ENCODE results near the gene ATP2B3. TPM values are rescaled to one million over a fixed set of nuclear protein-coding genes. Genes with fewer than 3 reads are reported as not detected.

The ATP2B3 gene
- total and polyA plus RNA-seq, 2 of the 4 experiments (the other 2 are of a cell fraction), result under 0.01 to 0.03 TPM

DNA sequence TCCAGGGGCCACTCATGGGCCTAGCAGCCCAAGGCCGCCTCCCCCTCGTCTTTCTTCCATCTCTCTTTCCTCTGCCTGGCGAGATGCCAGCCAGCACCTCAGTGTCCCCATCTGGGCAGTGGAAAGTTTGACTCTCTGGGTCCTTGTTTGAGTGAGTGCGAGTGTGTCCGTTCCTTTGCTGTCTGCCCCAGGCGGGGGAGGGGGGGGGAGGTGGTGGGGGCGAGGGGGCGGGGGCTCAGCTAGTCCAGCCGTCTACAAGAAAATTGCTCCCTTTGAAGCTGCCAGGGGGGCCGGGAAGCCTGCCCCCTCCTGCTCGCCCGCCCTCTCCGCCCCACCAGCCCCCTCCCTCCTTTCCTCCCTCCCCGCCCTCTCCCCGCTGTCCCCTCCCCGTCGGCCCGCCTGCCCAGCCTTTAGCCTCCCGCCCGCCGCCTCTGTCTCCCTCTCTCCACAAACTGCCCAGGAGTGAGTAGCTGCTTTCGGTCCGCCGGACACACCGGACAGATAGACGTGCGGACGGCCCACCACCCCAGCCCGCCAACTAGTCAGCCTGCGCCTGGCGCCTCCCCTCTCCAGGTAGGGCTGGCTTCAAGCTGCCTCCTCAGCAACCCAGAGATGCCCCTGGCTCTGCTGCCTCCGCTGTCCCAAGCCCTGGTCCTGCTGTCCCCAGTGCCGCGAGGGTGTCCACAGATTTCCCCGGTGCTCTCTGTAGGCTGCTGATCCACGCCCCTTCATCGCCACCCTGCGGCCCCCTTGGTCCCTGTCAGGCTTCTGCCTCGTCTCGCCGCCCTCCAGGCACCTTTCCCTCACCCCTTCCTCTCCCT lies 22.7 kb upstream of the ATP2B3 start, which contains the start of gene BGN:
Gene BGN (plus strand): TSS at position 440 of the 821 bp plus-strand sequence. CDS start 9,652 bp downstream, outside the sequence.
- in situ Hi-C loops (cut with MboI; ENCODE audit: low sequenced_read_pairs), result no loop called here
- peak within 1 kb of the TSS; percentile 99 for H2AK9ac ChIP-seq (replicated peaks; ENCODE audit: low read depth, low read length, poor library complexity)
- H3K27me3 ChIP-seq (ENCODE audit: control insufficient read depth, insufficient read depth, low read length), result no peaks in the 10 kb centered on the region
- H3K56ac ChIP-seq (ENCODE audit: extremely low read depth, insufficient read depth, low read length), result peak within 1 kb of the TSS; percentile 67
- ChIA-PET POLR2A (ENCODE audit: unreplicated experiment) (interaction anchor here (0.6 kb wide), 1 partner anchor 24 kb away, joined by 3 read pairs; the partner anchor contains the start of gene HAUS7), CTCF (interaction anchor here (1.5 to 2.0 kb wide), 2 partner anchors 23 to 24 kb away, joined by 7 to 10 read pairs; partner anchors contain the start of gene HAUS7)
- peak within 1 kb of the TSS; percentile 90 for H3K27ac ChIP-seq (ENCODE audit: insufficient read depth, low read length)
- intact Hi-C loops (cut with micrococcal nuclease), result loop anchor here (1.0 to 5.0 kb wide), 2 partner anchors 23 to 537 kb away; no protein-coding TSS in a partner anchor
- peak within 1 kb of the TSS; percentile 82 for H3K4me2 ChIP-seq (ENCODE audit: low read depth, low read length)
- BruUV-seq (replicated peaks), result no TSS peak
- H2BK20ac ChIP-seq (ENCODE audit: low read depth, low read length), result peak within 1 kb of the TSS; percentile 90; the same call in 1 of the 2 replicates
- ATAC-seq (ENCODE audit: low read depth) (peak; percentile 67), DNase-seq (peak; percentile 44)
- dilution Hi-C loops (cut with HindIII; ENCODE audit: low sequenced_read_pairs, unreplicated experiment), result no loop called here
- peak within 1 kb of the TSS; percentile 77; the same call in 1 of the 3 replicates for H2BK15ac ChIP-seq (ENCODE audit: low read depth, low read length)
- H4K8ac ChIP-seq (ENCODE audit: low read depth in 2 of 2, low read length in 2 of 2), result peak within 1 kb of the TSS; percentile 81 to 85
- peak within 1 kb of the TSS; percentile 83 for H3K14ac ChIP-seq (replicated peaks; ENCODE audit: low read depth, low read length)
- H3K9ac ChIP-seq (ENCODE audit: low read depth, low read length), result peak within 1 kb of the TSS; percentile 93
- peak within 1 kb of the TSS; percentile 67 for H2BK5ac ChIP-seq (ENCODE audit: low read depth, low read length, poor library complexity, severe bottlenecking)
- H3K18ac ChIP-seq (ENCODE audit: low read depth, low read length), result peak within 1 kb of the TSS; percentile 72
- H2AFZ ChIP-seq (replicated peaks; ENCODE audit: low read length, poor library complexity), result peak within 1 kb of the TSS; percentile 92
- no peaks in the 10 kb centered on the region for H4K20me1 ChIP-seq (ENCODE audit: insufficient read depth, low read length)
- peak within 1 kb of the TSS; percentile 70 for H3K4me3 ChIP-seq (ENCODE audit: insufficient read depth, low read depth, low read length)
- peak within 1 kb of the TSS; percentile 98 for H2AK5ac ChIP-seq (ENCODE audit: low read depth, low read length)
- peak within 1 kb of the TSS; percentile 93 for H3K23ac ChIP-seq (ENCODE audit: low read depth, low read length)
- peak within 1 kb of the TSS; percentile 98 for H3K4ac ChIP-seq (ENCODE audit: low read depth, low read length)
- peaks cover 20% of the 10 kb centered on the region for H3K4me1 ChIP-seq (ENCODE audit: control insufficient read depth, insufficient read depth, low read length)
- no peaks in the 10 kb centered on the region; the same call in 1 of the 2 replicates for H3K9me3 ChIP-seq (ENCODE audit: control insufficient read depth, insufficient read depth, low read length)
- no peaks in the 10 kb centered on the region for H3K9me1 ChIP-seq (ENCODE audit: insufficient read depth, low read length)
- H2BK120ac ChIP-seq (ENCODE audit: low read depth, low read length), result peak within 1 kb of the TSS; percentile 94
- peaks cover 0 to 8% of the 10 kb centered on the region in 2 experiments; a peak in 2 of 4 replicates for H3K79me1 ChIP-seq (ENCODE audit: low read depth in 1 of 2, low read length in 2 of 2)
- no peaks in the 10 kb centered on the region for H3K36me3 ChIP-seq (ENCODE audit: control insufficient read depth, insufficient read depth, low read length)
- peak within 1 kb of the TSS; percentile 86 for H4K5ac ChIP-seq (ENCODE audit: low read depth, low read length)
- WGBS, 2 experiments (ENCODE audit: extremely low coverage in 2 of 2, insufficient read length in 1 of 2), result 35% methylated on average over 18 of the region's 41 CpGs; no CpG with 5 or more reads in 1 of the 2 experiments
- H4K91ac ChIP-seq (ENCODE audit: insufficient read depth, low read depth, low read length), result peak within 1 kb of the TSS; percentile 95
- TF ChIP-seq MXI1 (IDR thresholded peaks at IDR 0.05; ENCODE audit: borderline replicate concordance, low read depth, low read length), result no peak
- TF ChIP-seq MAZ (IDR thresholded peaks at IDR 0.05; ENCODE audit: borderline replicate concordance, low read depth, low read length), result peak; percentile 11; the same call in 1 of the 2 replicates
- no peak for TF ChIP-seq CHD1 (IDR thresholded peaks at IDR 0.05; ENCODE audit: low read depth, low read length)
- TF ChIP-seq CEBPB (IDR thresholded peaks at IDR 0.05; ENCODE audit: low read depth, low read length), result no peak
- TF ChIP-seq ELK1 (IDR thresholded peaks at IDR 0.05; ENCODE audit: borderline replicate concordance, low read depth, low read length), result no peak
- no peak for TF ChIP-seq RFX5 (IDR thresholded peaks at IDR 0.05; ENCODE audit: low read depth, low read length)
- no peak for TF ChIP-seq BHLHE40 (IDR thresholded peaks at IDR 0.05; ENCODE audit: low read depth, low read length)
- no peak for TF ChIP-seq NFE2L2 (IDR thresholded peaks at IDR 0.05; ENCODE audit: low read depth, low read length)
- peak; percentile 63 for TF ChIP-seq RAD21 (IDR thresholded peaks at IDR 0.05; ENCODE audit: low read length)
- 0 out of 2 replicates have a peak, but pooled peaks have one; percentile 47 for TF ChIP-seq POLR2A (IDR thresholded peaks at IDR 0.05; ENCODE audit: low read depth, low read length)
- no peak for TF ChIP-seq USF2 (IDR thresholded peaks at IDR 0.05; ENCODE audit: low read depth, low read length)
- TF ChIP-seq FOS (IDR thresholded peaks at IDR 0.05; ENCODE audit: low read depth, low read length), result no peak
- TF ChIP-seq RCOR1 (IDR thresholded peaks at IDR 0.05; ENCODE audit: insufficient replicate concordance, low read length), result no peak
